ENCODE results near the gene DNTT. TPM values are rescaled to one million over a fixed set of nuclear protein-coding genes. Genes with fewer than 3 reads are reported as not detected.

Gene DNTT
- total and polyA plus RNA-seq, 2 of the 13 experiments (the other 11 are each of a cell fraction or from before 2014, with no cell fraction given) = not detected

GRCh38 chr10:96374985-96375830 is 71.0 kb downstream of the DNTT start (continued):
- TF ChIP-seq TFDP2 (CRISPR knock-in tag; IDR thresholded peaks at IDR 0.05) = peak; percentile 76; the same call in 1 of the 2 replicates
- no peak for TF ChIP-seq ZNF329 (CRISPR knock-in tag; IDR thresholded peaks at IDR 0.05; ENCODE audit: low read depth)
- no peak for TF ChIP-seq NR2C2 (CRISPR knock-in tag; IDR thresholded peaks at IDR 0.05; ENCODE audit: borderline replicate concordance)
- no peak for TF ChIP-seq PHF5A (CRISPR knock-in tag; IDR thresholded peaks at IDR 0.05; ENCODE audit: low read depth, unreplicated experiment)
- no peak for TF ChIP-seq RFX1 (IDR thresholded peaks at IDR 0.05)
- TF ChIP-seq MED13 (CRISPR knock-in tag; IDR thresholded peaks at IDR 0.05) = no peak
- TF ChIP-seq RELA (CRISPR knock-in tag; IDR thresholded peaks at IDR 0.05) = no peak
- no peak for TF ChIP-seq SKI (IDR thresholded peaks at IDR 0.05; ENCODE audit: partially characterized antibody)
- TF ChIP-seq, protein P1, sequence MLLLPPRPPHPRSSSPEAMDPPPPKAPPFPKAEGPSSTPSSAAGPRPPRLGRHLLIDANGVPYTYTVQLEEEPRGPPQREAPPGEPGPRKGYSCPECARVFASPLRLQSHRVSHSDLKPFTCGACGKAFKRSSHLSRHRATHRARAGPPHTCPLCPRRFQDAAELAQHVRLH (CRISPR knock-in tag; IDR thresholded peaks at IDR 0.05; ENCODE audit: borderline replicate concordance, low read depth) = peak; percentile 83; the same call in 1 of the 2 replicates
- TF ChIP-seq TBP (CRISPR knock-in tag; IDR thresholded peaks at IDR 0.05) = no peak
- TF ChIP-seq EED (CRISPR knock-in tag; IDR thresholded peaks at IDR 0.05) = no peak
- TF ChIP-seq JUND (CRISPR knock-in tag; IDR thresholded peaks at IDR 0.05) = no peak
- TF ChIP-seq SP1 (IDR thresholded peaks at IDR 0.05) = no peak
- peak; percentile 30; the same call in 1 of the 2 replicates for TF ChIP-seq SP1 (CRISPR knock-in tag; IDR thresholded peaks at IDR 0.05)
- 0 out of 2 replicates have a peak, but pooled peaks have one; percentile 45 for TF ChIP-seq KDM3A (CRISPR knock-in tag; IDR thresholded peaks at IDR 0.05; ENCODE audit: low read depth)
- TF ChIP-seq PRDM4 (CRISPR knock-in tag; IDR thresholded peaks at IDR 0.05; ENCODE audit: borderline replicate concordance) = no peak
- TF ChIP-seq MTF1 (CRISPR knock-in tag; IDR thresholded peaks at IDR 0.05) = no peak
- no peak for TF ChIP-seq ZFY (CRISPR knock-in tag; IDR thresholded peaks at IDR 0.05)
- no peak for TF ChIP-seq ZNF362 (CRISPR knock-in tag; IDR thresholded peaks at IDR 0.05; ENCODE audit: borderline replicate concordance)
- peak; percentile 77; the same call in 1 of the 2 replicates for TF ChIP-seq MIER2 (CRISPR knock-in tag; IDR thresholded peaks at IDR 0.05)
- TF ChIP-seq CERS6 (CRISPR knock-in tag; IDR thresholded peaks at IDR 0.05) = no peak
- no peak for TF ChIP-seq PAX8 (CRISPR knock-in tag; IDR thresholded peaks at IDR 0.05; ENCODE audit: borderline replicate concordance)
- TF ChIP-seq ZNF430 (CRISPR knock-in tag; IDR thresholded peaks at IDR 0.05) = no peak
- TF ChIP-seq ZNF616 (CRISPR knock-in tag; IDR thresholded peaks at IDR 0.05; ENCODE audit: low read depth) = 0 out of 2 replicates have a peak, but pooled peaks have one; percentile 15
- no peak for TF ChIP-seq TCF12 (IDR thresholded peaks at IDR 0.05)
- no peak for TF ChIP-seq TCF12 (CRISPR knock-in tag; IDR thresholded peaks at IDR 0.05)
